PC-9 (cell line): ENCODE measurements around the gene TMEM63B. TPM values are rescaled to one million over a fixed set of nuclear protein-coding genes. Genes with fewer than 3 reads are reported as not detected.

ENCODE experiments used
- BruUV-seq: library from RNA; stranded (reverse); fragments of 400-500 nt; replicated peaks from 2 replicates; lab custom pipeline; 2021; lab: Mats Ljungman, UMichigan
- CTCF ChIA-PET: fragments of 300-600 bp; sonication (Branson Sonifier 250); formaldehyde crosslinking; loops from one replicate; lab custom pipeline; 2022; ENCODE audit warnings: antibody characterized with exemption; lab: Charles Lee
- POLR2A ChIA-PET: fragments of 300-600 bp; sonication (Branson Sonifier 250); formaldehyde crosslinking; loops from one replicate; lab custom pipeline; 2022; ENCODE audit warnings: antibody characterized with exemption; ENCODE audit not compliant: unreplicated experiment; lab: Charles Lee
- DNase-seq, 2 experiments: peaks; one replicate each; pipeline versions ENCODE4 v3.0.0 to v3.0.0-alpha.2; 2015 to 2022; ENCODE audit warnings: mixed read lengths in 1 of 2
- H2AFZ ChIP-seq: fragments of 200-600 bp; sonication (generic); 2 replicates; pipeline ENCODE4 v1.8.1; 2017; ENCODE audit warnings: antibody characterized with exemption
- H3F3A ChIP-seq: fragments of 200-600 bp; sonication (generic); 2 replicates; pipeline ENCODE4 v1.8.1; 2017; ENCODE audit warnings: antibody characterized with exemption, mild to moderate bottlenecking, low read depth; ENCODE audit not compliant: insufficient read depth
- H3K27ac ChIP-seq: fragments of 200-600 bp; sonication (generic); 2 replicates; pipeline ENCODE4 v1.6.1; 2016; ENCODE audit warnings: mixed run types
- H3K27me3 ChIP-seq: fragments of 200-600 bp; sonication (generic); 2 replicates; pipeline ENCODE4 v1.6.1; 2016; ENCODE audit warnings: low read depth, mixed run types; ENCODE audit not compliant: insufficient read depth
- H3K36me3 ChIP-seq: fragments of 200-600 bp; sonication (generic); 2 replicates; pipeline ENCODE4 v1.6.1; 2016; ENCODE audit warnings: low read depth, mixed run types
- H3K4me1 ChIP-seq: fragments of 200-600 bp; sonication (generic); replicated peaks from 2 replicates; pipeline ENCODE4 v1.6.1; 2016; ENCODE audit warnings: mixed run types; ENCODE audit not compliant: insufficient read depth
- H3K4me2 ChIP-seq: fragments of 200-600 bp; sonication (generic); 2 replicates; pipeline ENCODE4 v1.6.1; 2017; ENCODE audit warnings: mixed run types
- H3K4me3 ChIP-seq: fragments of 200-600 bp; sonication (generic); 2 replicates; pipeline ENCODE4 v1.6.1; 2016; ENCODE audit warnings: mixed run types
- H3K79me2 ChIP-seq: fragments of 200-600 bp; sonication (generic); 2 replicates; pipeline ENCODE4 v1.6.1; 2017; ENCODE audit warnings: low read depth, mixed run types
- H3K9me2 ChIP-seq: fragments of 200-600 bp; sonication (generic); 2 replicates; pipeline ENCODE4 v1.8.1; 2017; ENCODE audit warnings: mild to moderate bottlenecking; ENCODE audit not compliant: insufficient read depth
- H3K9me3 ChIP-seq: fragments of 200-600 bp; sonication (generic); 2 replicates; pipeline ENCODE4 v1.8.1; 2016; ENCODE audit warnings: low read depth; ENCODE audit not compliant: insufficient read depth
- H4K20me1 ChIP-seq: fragments of 200-600 bp; sonication (generic); 2 replicates; pipeline ENCODE4 v1.8.1; 2017; ENCODE audit not compliant: insufficient read depth
- CTCF ChIP-seq: fragments of 200-600 bp; sonication (generic); conservative IDR thresholded peaks from 2 replicates; pipeline ENCODE4 v1.6.1; 2017; ENCODE audit warnings: mixed run types, antibody characterized with exemption, mild to moderate bottlenecking, moderate library complexity
- EZH2 ChIP-seq: fragments of 200-600 bp; sonication (generic); IDR thresholded peaks from 2 replicates; pipeline ENCODE4 v1.8.0; 2017; ENCODE audit warnings: antibody characterized with exemption, low read depth
- intact Hi-C: fragments of 100-400 bp; cut with micrococcal nuclease; formaldehyde crosslinking; loops from one replicate; pipeline ENCODE4 v1.10.0; 2022; ENCODE audit not compliant: unreplicated experiment
- total RNA-seq: library from RNA; stranded (reverse); gene quantifications from 2 replicates; pipeline ENCODE4 v1.2.3, GENCODE V29; 2021

TMEM63B gene
- total RNA-seq, 1 experiment from 2014 or later, result 38.5 TPM

- Histone ChIP-seq H3K79me2 (no peaks in the 10 kb centered on the region), H3K36me3 (no peaks in the 10 kb centered on the region; the same call in 1 of the 2 replicates), H3K9me2 (no peaks in the 10 kb centered on the region), H3K4me3 (no peak overlapping the region), H3K9me3 (no peaks in the 10 kb centered on the region), H3K27ac (no peak overlapping the region), H3K27me3 (no peaks in the 10 kb centered on the region), H3F3A (peaks cover 22% of the 10 kb centered on the region; the same call in 1 of the 2 replicates), H3K4me1 (no peaks in the 10 kb centered on the region), H3K4me2 (no peak overlapping the region), H4K20me1 (peaks cover 23% of the 10 kb centered on the region), H2AFZ (no peak overlapping the region)
- no peak for DNase-seq
- ChIA-PET POLR2A (no interaction called here), CTCF (no interaction called here)
- TF ChIP-seq CTCF (no peak), EZH2 (no peak)
- BruUV-seq, result no TSS peak
- intact Hi-C loops, result no loop called here
These were observed 25.5 kb upstream of the TMEM63B start for GRCh38 chr6:44101832-44102231.

GRCh38 chr6:44102527-44102926 lies 24.8 kb upstream of the TMEM63B start:
- no peaks in the 10 kb centered on the region; the same call in 1 of the 2 replicates for H3K36me3 ChIP-seq
- H3K4me2 ChIP-seq, result no peak overlapping the region
- H3K4me1 ChIP-seq, result no peaks in the 10 kb centered on the region
- H4K20me1 ChIP-seq, result peaks cover 20% of the 10 kb centered on the region; the same call in 1 of the 2 replicates
- intact Hi-C loops, result no loop called here
- no peak overlapping the region for H3K27ac ChIP-seq
- DNase-seq, result no peak
- ChIA-PET POLR2A (no interaction called here), CTCF (interaction anchor here (0.5 kb wide), 1 partner anchor 106 kb away, joined by 4 read pairs; no protein-coding TSS in a partner anchor)
- H3F3A ChIP-seq, result peaks cover 18% of the 10 kb centered on the region; the same call in 1 of the 2 replicates
- no peak overlapping the region for H2AFZ ChIP-seq
- BruUV-seq, result no TSS peak
- no peaks in the 10 kb centered on the region for H3K79me2 ChIP-seq
- H3K4me3 ChIP-seq, result no peak overlapping the region
- TF ChIP-seq CTCF (no peak), EZH2 (no peak)
- no peaks in the 10 kb centered on the region for H3K9me2 ChIP-seq
- no peaks in the 10 kb centered on the region for H3K27me3 ChIP-seq
- no peaks in the 10 kb centered on the region for H3K9me3 ChIP-seq

- no peaks in the 10 kb centered on the region for H3K27me3 ChIP-seq
- no peak overlapping the region for H2AFZ ChIP-seq
- peaks cover 11% of the 10 kb centered on the region; the same call in 1 of the 2 replicates for H3F3A ChIP-seq
- no peaks in the 10 kb centered on the region; the same call in 1 of the 2 replicates for H3K79me2 ChIP-seq
- no peak overlapping the region for H3K27ac ChIP-seq
- H3K4me1 ChIP-seq, result no peaks in the 10 kb centered on the region
- no peak for TF ChIP-seq EZH2
- TF ChIP-seq CTCF, result no peak
- no peaks in the 10 kb centered on the region for H3K9me2 ChIP-seq
- ChIA-PET POLR2A (no interaction called here), CTCF (no interaction called here)
- no peak for DNase-seq
- peaks cover 21% of the 10 kb centered on the region; the same call in 1 of the 2 replicates for H4K20me1 ChIP-seq
- no peak overlapping the region for H3K4me3 ChIP-seq
- H3K36me3 ChIP-seq, result no peaks in the 10 kb centered on the region; the same call in 1 of the 2 replicates
- intact Hi-C loops, result no loop called here
- no peaks in the 10 kb centered on the region for H3K9me3 ChIP-seq
- no peak overlapping the region for H3K4me2 ChIP-seq
- BruUV-seq, result no TSS peak
These were observed 22.8 kb upstream of the TMEM63B start for GRCh38 chr6:44104481-44105021.
